ENCODE data around the gene DHRS7C. TPM values are rescaled to one million over a fixed set of nuclear protein-coding genes. Genes with fewer than 3 reads are reported as not detected.

Gene DHRS7C
- total RNA-seq, 4 donors from 2014 or later, result not detected

- intact Hi-C loops (cut with DNase I; ENCODE audit: low total_unique reads), result no loop called here
Observed at GRCh38 chr17:9760266-9760665, 31.1 kb downstream of the DHRS7C start.

GRCh38 chr17:9755083-9755482 is 36.3 kb downstream of the DHRS7C start:
- Histone ChIP-seq H3K9me3 (no peaks in the 10 kb centered on the region), H3K4me3 (no peak overlapping the region), H3K27ac (no peak overlapping the region), H3K4me1 (no peaks in the 10 kb centered on the region), H3K36me3 (no peaks in the 10 kb centered on the region), H3K27me3 (no peaks in the 10 kb centered on the region)
- no peak for TF ChIP-seq POLR2A (IDR thresholded peaks at IDR 0.05)
- TF ChIP-seq CTCF (IDR thresholded peaks at IDR 0.05), result no peak
- no peak for DNase-seq
- intact Hi-C loops (cut with DNase I; ENCODE audit: low total_unique reads), result no loop called here

More at GRCh38 chr17:9760266-9760665, 31.1 kb downstream of the DHRS7C start:
- TF ChIP-seq POLR2A (IDR thresholded peaks at IDR 0.05), result no peak
- no peaks in the 10 kb centered on the region for H3K27me3 ChIP-seq
- no peaks in the 10 kb centered on the region for H3K36me3 ChIP-seq
- DNase-seq, result no peak
- no peak overlapping the region for H3K4me3 ChIP-seq
- no peak overlapping the region for H3K27ac ChIP-seq
- no peaks in the 10 kb centered on the region for H3K4me1 ChIP-seq
- H3K9me3 ChIP-seq, result no peaks in the 10 kb centered on the region

- no peak for TF ChIP-seq POLR2A (IDR thresholded peaks at IDR 0.05)
- no peak for TF ChIP-seq CTCF (IDR thresholded peaks at IDR 0.05)
- intact Hi-C loops (cut with DNase I; ENCODE audit: low total_unique reads), result no loop called here
- Histone ChIP-seq H3K9me3 (no peaks in the 10 kb centered on the region), H3K4me3 (no peak overlapping the region), H3K27me3 (no peaks in the 10 kb centered on the region), H3K4me1 (no peaks in the 10 kb centered on the region), H3K27ac (no peak overlapping the region), H3K36me3 (no peaks in the 10 kb centered on the region)
- peak in 1 of 2 donors; percentile 40 for DNase-seq
Observed at GRCh38 chr17:9750524-9750923, 40.9 kb downstream of the DHRS7C start.

DNA sequence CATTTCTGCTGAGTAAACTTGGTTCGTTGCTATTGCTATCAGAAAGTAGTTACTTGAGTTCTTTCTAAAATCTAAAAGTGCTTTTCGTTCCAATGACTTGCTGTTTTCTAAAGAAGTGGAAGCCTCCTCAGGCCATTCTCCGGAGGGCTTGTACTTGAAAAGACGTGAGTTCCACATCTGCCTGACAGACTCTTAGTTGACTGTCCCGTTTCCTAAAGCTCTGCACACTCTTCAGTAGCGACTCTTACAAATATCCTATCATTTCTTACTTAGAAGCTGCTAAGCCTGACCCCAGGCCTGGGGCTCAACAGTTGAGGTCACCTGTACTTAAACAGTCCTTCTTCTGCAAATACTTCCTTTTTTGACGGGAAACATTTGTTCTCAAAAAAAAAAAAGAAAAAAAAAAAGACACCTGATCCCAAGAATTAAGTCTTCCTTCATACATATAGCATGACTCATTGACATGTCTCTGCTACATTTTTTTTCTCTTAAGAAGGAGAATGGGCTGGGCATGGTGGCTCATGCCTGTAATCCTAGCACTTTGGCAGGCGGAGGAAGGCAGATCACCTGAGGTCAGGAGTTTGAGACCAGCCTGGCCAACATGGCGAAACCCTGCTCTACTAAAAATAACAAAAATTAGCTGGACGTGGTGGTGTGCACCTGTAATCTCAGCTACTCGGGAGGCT is 61.5 kb downstream of the DHRS7C start:
- Histone ChIP-seq H3K27me3 (no peaks in the 10 kb centered on the region), H3K4me1 (no peaks in the 10 kb centered on the region), H3K27ac (no peak overlapping the region), H3K9me3 (no peaks in the 10 kb centered on the region), H3K36me3 (no peaks in the 10 kb centered on the region), H3K4me3 (no peak overlapping the region)
- intact Hi-C loops (cut with DNase I; ENCODE audit: low total_unique reads), result no loop called here
- TF ChIP-seq POLR2A (IDR thresholded peaks at IDR 0.05), result no peak
- TF ChIP-seq CTCF (IDR thresholded peaks at IDR 0.05), result no peak
- DNase-seq, result no peak

GRCh38 chr17:9729034-9729650 is 62.2 kb downstream of the DHRS7C start:
- intact Hi-C loops (cut with DNase I; ENCODE audit: low total_unique reads), result no loop called here
- TF ChIP-seq POLR2A (IDR thresholded peaks at IDR 0.05) (no peak), CTCF (IDR thresholded peaks at IDR 0.05) (peak; percentile 85 to 92 (median 90))
- H3K27ac ChIP-seq, result no peak overlapping the region
- no peaks in the 10 kb centered on the region for H3K27me3 ChIP-seq
- H3K4me3 ChIP-seq, result no peak overlapping the region
- H3K36me3 ChIP-seq, result no peaks in the 10 kb centered on the region
- DNase-seq, result no peak
- H3K9me3 ChIP-seq, result no peaks in the 10 kb centered on the region
- no peaks in the 10 kb centered on the region for H3K4me1 ChIP-seq
